Fibroblast of skin of left quadriceps (primary cell): ENCODE data around the gene TAF13.
"Not testable (repeated sequence)": the region's sequence is repeated elsewhere in the genome, so short reads cannot be mapped to it uniquely, and the experiment has no call there.

Source experiments
- DNase-seq, 2 experiments: peaks; one replicate each; pipeline ENCODE4 v3.0.0-alpha.2; 2013; ENCODE audit warnings: low read depth in 2 of 2

TAF13 gene

GRCh38 chr1:109046671-109047070, 29.1 kb downstream of the TAF13 start:
- DNase-seq = no peak

GRCh38 chr1:109045595-109045994, 30.2 kb downstream of the TAF13 start:
- no peak for DNase-seq

GRCh38 chr1:109041621-109042468, 34.0 kb downstream of the TAF13 start, which contains the start of gene WDR47:
TSS of gene WDR47 (minus strand) at chr1:109042102. CDS start at chr1:109023512, 18,590 bp downstream.
- peak; percentile 89 to 92 for DNase-seq

GRCh38 chr1:109040989-109041620, 34.7 kb downstream of the TAF13 start:
- DNase-seq = no peak

GRCh38 chr1:109040627-109040988, 35.2 kb downstream of the TAF13 start:
- DNase-seq = no peak

- DNase-seq = no peak
Observed at GRCh38 chr1:109034382-109034781, 41.4 kb downstream of the TAF13 start.

GRCh38 chr1:109029493-109029892, 46.3 kb downstream of the TAF13 start:
- DNase-seq = not testable (repeated sequence)

GRCh38 chr1:109027841-109028240, 48.0 kb downstream of the TAF13 start:
- DNase-seq = no peak

GRCh38 chr1:109025694-109026093, 50.1 kb downstream of the TAF13 start:
- no peak for DNase-seq

- no peak for DNase-seq
Observed at GRCh38 chr1:109024646-109025045, 51.2 kb downstream of the TAF13 start.

- no peak for DNase-seq
Observed at GRCh38 chr1:109020693-109021257, 55.0 kb downstream of the TAF13 start.

- DNase-seq = not testable (repeated sequence)
Observed at GRCh38 chr1:109017719-109018118, 58.1 kb downstream of the TAF13 start.

- DNase-seq = no peak
Observed at GRCh38 chr1:109017134-109017533, 58.7 kb downstream of the TAF13 start.
